Naive thymus-derived CD4-positive, alpha-beta T cell (primary cell): ENCODE results near the gene WNT3A. TPM values are rescaled to one million over a fixed set of nuclear protein-coding genes. Genes with fewer than 3 reads are reported as not detected.
A peak's percentile ranks its signal among the peaks of the same experiment; 100 is the strongest.

Experiments
- ATAC-seq: fragments of 150-1000 bp; cut with Tn5 transposase; 2 replicates; pipeline ENCODE4 v1.10.0; 2021; ENCODE audit warnings: mild to moderate bottlenecking, moderate library complexity
- CTCF ChIA-PET: fragments of 350-600 bp; sonication (Branson Sonifier 250); formaldehyde crosslinking; loops from one replicate; lab custom pipeline; 2021; ENCODE audit warnings: antibody characterized with exemption; lab: Charles Lee
- POLR2A ChIA-PET: fragments of 350-600 bp; sonication (Branson Sonifier 250); formaldehyde crosslinking; loops from one replicate; lab custom pipeline; 2021; ENCODE audit warnings: antibody characterized with exemption, inconsistent platforms; lab: Charles Lee
- DNase-seq, 9 donors: peaks; one replicate each; pipeline versions ENCODE4 v3.0.0 to v3.0.0-alpha.2; 2020 to 2022; ENCODE audit warnings: mixed read lengths in 1 of 9
- H3K27ac ChIP-seq: one replicate; pipeline ENCODE4 v1.7.0; 2013; ENCODE audit warnings: mild to moderate bottlenecking, low read depth, low read length, moderate library complexity
- H3K27me3 ChIP-seq, 2 donors: one replicate each; pipeline ENCODE4 v1.7.0; 2013; ENCODE audit warnings: low read length in 2 of 2, mild to moderate bottlenecking in 2 of 2, moderate library complexity in 2 of 2; ENCODE audit not compliant: control insufficient read depth in 2 of 2, insufficient read depth in 2 of 2
- H3K36me3 ChIP-seq, 3 experiments: 1 replicate in 2 of 3; 2 replicates in 1 of 3; pipeline ENCODE4 v1.7.0; 2013; ENCODE audit warnings: low read length in 3 of 3, mild to moderate bottlenecking in 3 of 3, moderate library complexity in 1 of 3; ENCODE audit not compliant: insufficient read depth in 3 of 3, control insufficient read depth in 2 of 3
- H3K4me1 ChIP-seq, 2 donors: one replicate each; pipeline ENCODE4 v1.7.0; 2013; ENCODE audit warnings: low read length in 2 of 2, mild to moderate bottlenecking in 2 of 2, moderate library complexity in 1 of 2; ENCODE audit not compliant: control insufficient read depth in 2 of 2, insufficient read depth in 2 of 2
- H3K4me3 ChIP-seq: 2 replicates; pipeline ENCODE4 v1.7.0; 2013; ENCODE audit warnings: mild to moderate bottlenecking, low read length
- H3K9me3 ChIP-seq, 3 experiments: 1 replicate in 2 of 3; 2 replicates in 1 of 3; pipeline ENCODE4 v1.7.0; 2013; ENCODE audit warnings: low read length in 3 of 3; ENCODE audit not compliant: control insufficient read depth in 2 of 3
- H3K27ac Mint-ChIP-seq, 9 donors: one replicate each; pipeline ENCODE4 v1.8.0; 2020 to 2022; ENCODE audit warnings: mixed read lengths in 9 of 9, mild to moderate bottlenecking in 8 of 9, moderate library complexity in 5 of 9, inconsistent platforms in 2 of 9
- H3K27me3 Mint-ChIP-seq, 5 donors: one replicate each; pipeline ENCODE4 v1.8.0; 2021 to 2022; ENCODE audit warnings: mixed read lengths in 5 of 5, mild to moderate bottlenecking in 1 of 5
- H3K36me3 Mint-ChIP-seq, 5 donors: one replicate each; pipeline ENCODE4 v1.8.0; 2020 to 2022; ENCODE audit warnings: mixed read lengths in 5 of 5, mild to moderate bottlenecking in 3 of 5, inconsistent platforms in 1 of 5
- H3K4me1 Mint-ChIP-seq, 7 donors: one replicate each; pipeline ENCODE4 v1.8.0; 2020 to 2022; ENCODE audit warnings: mixed read lengths in 7 of 7, mild to moderate bottlenecking in 3 of 7, inconsistent platforms in 1 of 7
- H3K4me3 Mint-ChIP-seq, 10 donors: one replicate each; pipeline ENCODE4 v1.8.0; 2020 to 2022; ENCODE audit warnings: mild to moderate bottlenecking in 10 of 10, mixed read lengths in 10 of 10, moderate library complexity in 6 of 10, inconsistent platforms in 2 of 10
- H3K9me3 Mint-ChIP-seq, 11 donors: one replicate each; pipeline ENCODE4 v1.8.0; 2020 to 2022; ENCODE audit warnings: mixed read lengths in 11 of 11, mild to moderate bottlenecking in 4 of 11, inconsistent platforms in 1 of 11, moderate library complexity in 1 of 11
- intact Hi-C, 2 donors: fragments of 100-400 bp; cut with micrococcal nuclease; formaldehyde crosslinking; loops; one replicate each; pipeline ENCODE4 v1.15.1; 2023
- polyA plus RNA-seq, 2 donors: library from polyadenylated mRNA; unstranded; fragments of 300-500 nt; fragmentation: Illumina TruSeq; gene quantifications; one replicate each; pipeline ENCODE4 v1.2.3, GENCODE V29; 2021
- total RNA-seq, 6 experiments: library from RNA in 5 of 6; stranded (reverse) in 5 of 6; gene quantifications; 1 replicate in 5 of 6; 2 replicates in 1 of 6; pipeline ENCODE4 v1.2.3 and lab custom pipeline; 2021 to 2026

The WNT3A gene
- total and polyA plus RNA-seq, 7 experiments from 2014 or later, result not detected

DNA sequence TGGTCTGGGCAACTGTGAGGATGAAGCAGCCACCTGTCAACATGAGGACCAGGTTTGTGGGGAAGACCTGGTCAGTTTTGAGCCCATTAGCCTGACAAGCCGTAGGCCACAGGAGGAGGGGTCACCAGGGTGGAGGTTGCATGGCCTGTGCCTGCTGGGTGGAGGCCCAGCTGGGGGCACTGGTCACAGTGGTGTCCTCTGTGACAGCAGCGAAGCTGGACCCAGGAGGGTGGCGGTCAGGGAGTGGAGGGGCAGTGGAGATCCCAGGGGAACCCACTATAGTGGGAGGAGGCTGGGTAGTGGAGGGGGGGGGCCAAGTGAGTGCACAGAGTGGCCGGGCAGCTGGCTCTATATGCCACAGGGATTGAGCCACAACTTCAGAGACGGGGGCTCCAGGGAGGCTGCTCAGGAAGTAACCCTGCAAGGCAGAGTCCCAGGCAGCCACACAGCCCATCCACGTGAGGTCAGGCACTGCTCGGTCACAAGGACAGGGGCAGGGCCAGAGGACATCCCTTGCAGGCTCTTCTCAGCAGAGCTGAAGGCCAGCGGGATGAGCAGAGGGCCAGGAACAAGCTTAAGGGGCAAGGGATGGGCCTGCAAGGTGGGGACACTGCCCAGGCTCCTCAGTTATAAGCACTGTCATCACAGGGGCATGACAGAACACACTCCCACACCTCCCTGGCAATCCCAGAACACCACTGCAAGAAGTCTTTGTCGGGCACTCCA lies 98.6 kb downstream of the WNT3A start:
- peaks cover 5 to 55% (median 35%) of the 10 kb centered on the region in 7 donors for H3K4me1 Mint-ChIP-seq
- Histone ChIP-seq H3K4me3 (no peak overlapping the region), H3K27ac (peak overlapping the region; percentile 26), H3K36me3 (peaks cover 0 to 44% (median 3%) of the 10 kb centered on the region in 3 experiments), H3K9me3 (no peaks in the 10 kb centered on the region), H3K27me3 (no peaks in the 10 kb centered on the region), H3K4me1 (peaks cover 24 to 33% of the 10 kb centered on the region in 2 donors)
- intact Hi-C loops, result loop anchor here in 1 of 2 donors (5.0 to 10.0 kb wide), 2 partner anchors 1237 to 1701 kb away; partner anchors contain the start of genes CCSAP and PARP1
- peaks cover 0 to 7% (median 5%) of the 10 kb centered on the region in 5 donors for H3K36me3 Mint-ChIP-seq
- no peak for ATAC-seq
- ChIA-PET CTCF (interaction anchor here (0.6 kb wide), 1 partner anchor 60 kb away, joined by 3 read pairs; no protein-coding TSS in a partner anchor), POLR2A (interaction anchor here (1.3 to 2.0 kb wide), 2 partner anchors 24 to 60 kb away, joined by 3 to 10 read pairs; partner anchors contain the start of gene IBA57)
- H3K27ac Mint-ChIP-seq, result peak overlapping the region in 4 of 9 donors; percentile 38 to 95 (median 66)
- no peak for DNase-seq
- peak overlapping the region in 3 of 10 donors; percentile 7 to 73 (median 38) for H3K4me3 Mint-ChIP-seq
- H3K27me3 Mint-ChIP-seq, result peaks cover 0 to 3% (median 0%) of the 10 kb centered on the region in 5 donors
- peaks cover 0 to 4% (median 0%) of the 10 kb centered on the region in 11 donors for H3K9me3 Mint-ChIP-seq

DNA sequence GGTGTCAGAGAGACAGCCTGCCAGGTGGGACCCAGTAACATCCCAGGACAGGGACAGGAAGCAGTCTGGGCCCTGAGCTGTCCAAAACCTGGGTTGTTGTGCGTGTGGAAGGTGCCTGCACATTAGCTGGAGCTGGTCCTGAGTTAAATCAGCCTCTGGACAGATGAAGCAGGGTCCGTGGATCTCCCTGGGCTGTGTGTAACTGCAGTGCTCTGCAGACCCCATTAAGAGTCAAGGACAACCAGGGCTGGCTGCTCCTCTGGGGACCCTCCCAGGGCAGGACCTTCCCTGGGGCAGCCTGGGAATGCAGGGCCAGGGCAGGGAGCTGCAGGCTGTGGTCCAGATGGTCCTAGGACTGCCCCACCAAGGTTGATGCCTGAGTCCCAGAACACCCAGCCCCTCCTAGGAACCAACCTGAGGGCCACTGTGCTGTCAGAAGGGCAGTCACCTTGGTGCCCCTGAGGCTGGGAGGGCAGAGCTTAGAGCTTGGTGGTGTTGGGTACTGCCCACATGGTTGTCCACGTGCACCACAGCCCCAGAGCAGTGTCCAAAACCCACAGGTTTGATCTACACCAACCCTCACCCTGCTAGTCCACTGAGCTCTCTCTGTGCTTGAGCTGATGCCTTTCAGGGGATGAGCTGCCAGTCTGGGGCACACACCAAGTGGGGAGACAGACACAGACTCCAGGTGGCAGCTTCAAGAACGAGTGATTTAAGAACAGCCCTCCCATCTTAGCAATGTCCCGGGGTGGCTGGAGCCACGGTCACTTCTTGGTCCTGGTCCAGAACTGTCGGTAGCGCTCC lies 99.4 kb downstream of the WNT3A start:
- no peak overlapping the region for H3K27ac ChIP-seq
- H3K9me3 Mint-ChIP-seq, result peaks cover 0 to 4% (median 0%) of the 10 kb centered on the region in 11 donors
- H3K4me3 Mint-ChIP-seq, result peak overlapping the region in 7 of 10 donors; percentile 13 to 94 (median 49)
- intact Hi-C loops, result loop anchor here in 1 of 2 donors (5.0 to 10.0 kb wide), 2 partner anchors 1236 to 1701 kb away; partner anchors contain the start of genes CCSAP and PARP1
- H3K4me3 ChIP-seq, result no peak overlapping the region
- ATAC-seq, result no peak
- H3K27ac Mint-ChIP-seq, result peak overlapping the region in 3 of 9 donors; percentile 8 to 98 (median 65)
- no peaks in the 10 kb centered on the region for H3K27me3 ChIP-seq
- H3K36me3 ChIP-seq, result peaks cover 0 to 36% (median 0%) of the 10 kb centered on the region in 3 experiments
- no peak for DNase-seq
- ChIA-PET POLR2A (interaction anchor here (1.1 to 1.3 kb wide), 2 partner anchors 24 kb away, joined by 3 to 8 read pairs; partner anchors contain the start of gene ARF1), CTCF (interaction anchor here (0.6 kb wide), 1 partner anchor 59 kb away, joined by 3 read pairs; no protein-coding TSS in a partner anchor)
- peaks cover 0 to 3% (median 0%) of the 10 kb centered on the region in 5 donors for H3K27me3 Mint-ChIP-seq
- no peaks in the 10 kb centered on the region for H3K9me3 ChIP-seq
- peaks cover 0 to 7% (median 5%) of the 10 kb centered on the region in 5 donors for H3K36me3 Mint-ChIP-seq
- H3K4me1 ChIP-seq, result peaks cover 24 to 33% of the 10 kb centered on the region in 2 donors
- H3K4me1 Mint-ChIP-seq, result peaks cover 5 to 52% (median 38%) of the 10 kb centered on the region in 7 donors

DNA sequence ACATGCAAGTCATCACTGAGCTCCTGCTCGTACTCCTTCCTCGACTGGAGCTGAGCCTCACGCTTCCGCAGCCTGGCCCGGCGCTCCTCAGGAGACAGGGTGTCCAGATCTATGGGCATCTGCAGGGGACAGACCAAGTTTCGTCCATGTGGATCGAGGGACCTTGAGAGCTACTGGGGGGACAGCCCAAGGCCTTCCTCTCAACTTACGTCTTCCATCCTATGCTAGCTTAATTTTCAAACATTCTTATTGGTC lies 99.9 kb downstream of the WNT3A start:
- Mint-ChIP-seq H3K9me3 (peaks cover 0 to 4% (median 0%) of the 10 kb centered on the region in 11 donors), H3K4me1 (peaks cover 5 to 47% (median 33%) of the 10 kb centered on the region in 7 donors), H3K4me3 (peak overlapping the region in 6 of 10 donors; percentile 9 to 94 (median 44)), H3K36me3 (peaks cover 0 to 7% (median 5%) of the 10 kb centered on the region in 5 donors), H3K27ac (peak overlapping the region in 3 of 9 donors; percentile 17 to 98 (median 52)), H3K27me3 (peaks cover 0 to 3% (median 0%) of the 10 kb centered on the region in 5 donors)
- no peak for ATAC-seq
- Histone ChIP-seq H3K27ac (no peak overlapping the region), H3K36me3 (peaks cover 0 to 36% (median 0%) of the 10 kb centered on the region in 3 experiments), H3K27me3 (no peaks in the 10 kb centered on the region), H3K4me1 (peaks cover 20 to 29% of the 10 kb centered on the region in 2 donors), H3K9me3 (no peaks in the 10 kb centered on the region), H3K4me3 (no peak overlapping the region)
- no peak for DNase-seq
- ChIA-PET CTCF (interaction anchor here (0.6 kb wide), 1 partner anchor 58 kb away, joined by 3 read pairs; no protein-coding TSS in a partner anchor), POLR2A (interaction anchor here (1.1 kb wide), 1 partner anchor 24 kb away, joined by 8 read pairs; the partner anchor contains the start of gene ARF1)
- intact Hi-C loops, result loop anchor here in 1 of 2 donors (5.0 to 10.0 kb wide), 2 partner anchors 1236 to 1702 kb away; partner anchors contain the start of genes CCSAP and PARP1

DNA sequence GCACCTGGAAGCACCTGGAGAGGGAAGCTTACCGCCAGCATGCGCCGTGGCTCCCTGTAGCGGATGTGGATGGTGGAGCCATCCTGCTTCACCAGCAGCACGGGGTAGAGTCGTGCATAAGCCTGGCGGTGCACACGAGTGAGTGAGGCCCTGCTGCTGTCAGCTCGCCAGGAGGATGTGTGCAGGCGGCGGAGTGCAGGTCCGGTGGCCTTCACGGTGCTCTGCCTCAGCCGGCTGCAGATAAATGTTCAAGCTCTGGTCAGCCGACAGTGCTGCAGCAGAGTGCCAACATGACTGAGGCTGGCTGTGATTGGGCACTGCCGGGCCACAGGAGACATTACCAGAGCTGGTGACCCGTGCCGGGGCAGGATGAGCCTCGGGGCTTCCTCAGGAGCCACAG lies 100.8 kb downstream of the WNT3A start:
- ChIA-PET CTCF (no interaction called here), POLR2A (interaction anchor here (1.2 to 1.5 kb wide), 2 partner anchors 25 to 57 kb away, joined by 4 to 5 read pairs; partner anchors contain the start of genes ARF1 and IBA57)
- H3K36me3 ChIP-seq, result peaks cover 0 to 36% (median 0%) of the 10 kb centered on the region in 3 experiments
- no peak overlapping the region for H3K4me3 ChIP-seq
- no peaks in the 10 kb centered on the region for H3K27me3 ChIP-seq
- H3K27me3 Mint-ChIP-seq, result peaks cover 0 to 3% (median 0%) of the 10 kb centered on the region in 5 donors
- peaks cover 5 to 47% (median 33%) of the 10 kb centered on the region in 7 donors for H3K4me1 Mint-ChIP-seq
- DNase-seq (no peak), ATAC-seq (no peak)
- H3K36me3 Mint-ChIP-seq, result peaks cover 0 to 7% (median 5%) of the 10 kb centered on the region in 5 donors
- H3K27ac ChIP-seq, result peak overlapping the region; percentile 94
- H3K4me1 ChIP-seq, result peaks cover 18 to 26% of the 10 kb centered on the region in 2 donors
- peak overlapping the region in 7 of 9 donors; percentile 14 to 98 (median 94) for H3K27ac Mint-ChIP-seq
- peak overlapping the region; percentile 87 to 95 (median 93) for H3K4me3 Mint-ChIP-seq
- peaks cover 0 to 4% (median 0%) of the 10 kb centered on the region in 11 donors for H3K9me3 Mint-ChIP-seq
- H3K9me3 ChIP-seq, result no peaks in the 10 kb centered on the region
- intact Hi-C loops, result loop anchor here (2.0 to 10.0 kb wide), 5 partner anchors 49 to 1703 kb away; partner anchors contain the start of genes CCSAP (in 1 of the 2) and PARP1 (in 1 of the 2)

DNA sequence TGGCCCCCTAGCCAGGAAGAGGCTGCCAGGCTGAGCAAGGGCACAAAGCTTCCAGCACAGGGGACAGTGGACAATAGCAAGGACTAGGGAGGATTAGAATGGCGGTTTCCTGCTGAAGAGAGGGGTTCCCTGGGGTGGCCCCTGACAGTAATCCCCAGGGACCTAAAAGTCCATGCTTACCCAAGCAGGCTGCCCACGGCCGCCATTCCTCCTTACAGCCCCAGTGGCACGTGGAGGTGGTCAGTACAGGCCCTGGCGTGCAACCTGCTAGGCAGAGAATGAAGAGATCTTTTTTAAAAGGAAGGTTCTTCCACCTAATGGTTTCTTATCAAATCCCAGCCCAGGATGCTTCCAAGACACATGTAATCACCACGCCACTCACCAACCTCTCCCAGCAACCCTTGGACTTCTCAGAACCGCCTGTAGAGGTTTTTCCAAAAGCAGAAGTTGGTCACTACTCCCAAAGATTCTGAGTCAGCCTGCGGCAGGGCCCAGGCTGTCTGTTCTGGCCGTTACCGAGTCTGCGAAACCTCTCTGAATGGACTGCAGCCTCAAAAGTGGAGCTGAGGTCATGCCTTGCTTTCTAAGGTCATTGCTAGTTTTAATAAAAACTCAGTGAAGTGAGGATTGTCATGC lies 101.4 kb downstream of the WNT3A start:
- peaks cover 0 to 3% (median 0%) of the 10 kb centered on the region in 5 donors for H3K27me3 Mint-ChIP-seq
- H3K9me3 ChIP-seq, result no peaks in the 10 kb centered on the region
- ChIA-PET CTCF (no interaction called here), POLR2A (interaction anchor here (0.7 to 2.1 kb wide), 7 partner anchors 11 to 393 kb away, joined by 3 to 8 read pairs (median 4); partner anchors contain the start of genes ARF1 and IBA57)
- H3K36me3 Mint-ChIP-seq, result peaks cover 0 to 7% (median 5%) of the 10 kb centered on the region in 5 donors
- peaks cover 5 to 46% (median 31%) of the 10 kb centered on the region in 7 donors for H3K4me1 Mint-ChIP-seq
- H3K9me3 Mint-ChIP-seq, result peaks cover 0 to 3% (median 0%) of the 10 kb centered on the region in 11 donors
- no peak for ATAC-seq
- peak overlapping the region; percentile 87 to 95 (median 93) for H3K4me3 Mint-ChIP-seq
- peak overlapping the region; percentile 14 to 98 (median 95) for H3K27ac Mint-ChIP-seq
- intact Hi-C loops, result loop anchor here (2.0 to 10.0 kb wide), 5 partner anchors 49 to 1703 kb away; partner anchors contain the start of genes CCSAP (in 1 of the 2) and PARP1 (in 1 of the 2)
- no peaks in the 10 kb centered on the region for H3K27me3 ChIP-seq
- H3K4me3 ChIP-seq, result peak overlapping the region; percentile 100
- H3K36me3 ChIP-seq, result peaks cover 0 to 32% (median 0%) of the 10 kb centered on the region in 3 experiments
- DNase-seq, result no peak
- peak overlapping the region; percentile 94 for H3K27ac ChIP-seq
- peaks cover 18 to 26% of the 10 kb centered on the region in 2 donors for H3K4me1 ChIP-seq
